Choroid plexus epithelial cell (primary cell): Measurements from ENCODE around the gene ADAMTS19.
"Not testable (repeated sequence)": the region's sequence is repeated elsewhere in the genome, so short reads cannot be mapped to it uniquely, and the experiment has no call there.

Experiments used
- DNase-seq: peaks from one replicate; pipeline ENCODE4 v3.0.0-alpha.2; 2010; ENCODE audit warnings: low read depth
- H3K4me3 ChIP-seq: 2 replicates; pipeline ENCODE4 v1.5.1; 2011; ENCODE audit warnings: low read depth, mild to moderate bottlenecking, control low read depth, low read length, moderate library complexity
- TF ChIP-seq, protein P1 (sequence below): conservative IDR thresholded peaks from 2 replicates; pipeline ENCODE4 v1.5.1; 2011; ENCODE audit warnings: low read depth, mild to moderate bottlenecking, control low read depth, inconsistent platforms, low read length, moderate library complexity

ADAMTS19 gene

GRCh38 chr5:129459777-129460671 lies at the start of gene ADAMTS19:
ADAMTS19 (plus strand) TSS chr5:129460298; CDS start chr5:129460392, 94 bp downstream.
- H3K4me3 ChIP-seq = peak within 1 kb of the TSS; percentile 44
- DNase-seq = peak; percentile 52
- TF ChIP-seq, protein P1, sequence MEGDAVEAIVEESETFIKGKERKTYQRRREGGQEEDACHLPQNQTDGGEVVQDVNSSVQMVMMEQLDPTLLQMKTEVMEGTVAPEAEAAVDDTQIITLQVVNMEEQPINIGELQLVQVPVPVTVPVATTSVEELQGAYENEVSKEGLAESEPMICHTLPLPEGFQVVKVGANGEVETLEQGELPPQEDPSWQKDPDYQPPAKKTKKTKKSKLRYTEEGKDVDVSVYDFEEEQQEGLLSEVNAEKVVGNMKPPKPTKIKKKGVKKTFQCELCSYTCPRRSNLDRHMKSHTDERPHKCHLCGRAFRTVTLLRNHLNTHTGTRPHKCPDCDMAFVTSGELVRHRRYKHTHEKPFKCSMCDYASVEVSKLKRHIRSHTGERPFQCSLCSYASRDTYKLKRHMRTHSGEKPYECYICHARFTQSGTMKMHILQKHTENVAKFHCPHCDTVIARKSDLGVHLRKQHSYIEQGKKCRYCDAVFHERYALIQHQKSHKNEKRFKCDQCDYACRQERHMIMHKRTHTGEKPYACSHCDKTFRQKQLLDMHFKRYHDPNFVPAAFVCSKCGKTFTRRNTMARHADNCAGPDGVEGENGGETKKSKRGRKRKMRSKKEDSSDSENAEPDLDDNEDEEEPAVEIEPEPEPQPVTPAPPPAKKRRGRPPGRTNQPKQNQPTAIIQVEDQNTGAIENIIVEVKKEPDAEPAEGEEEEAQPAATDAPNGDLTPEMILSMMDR = no peak

DNA sequence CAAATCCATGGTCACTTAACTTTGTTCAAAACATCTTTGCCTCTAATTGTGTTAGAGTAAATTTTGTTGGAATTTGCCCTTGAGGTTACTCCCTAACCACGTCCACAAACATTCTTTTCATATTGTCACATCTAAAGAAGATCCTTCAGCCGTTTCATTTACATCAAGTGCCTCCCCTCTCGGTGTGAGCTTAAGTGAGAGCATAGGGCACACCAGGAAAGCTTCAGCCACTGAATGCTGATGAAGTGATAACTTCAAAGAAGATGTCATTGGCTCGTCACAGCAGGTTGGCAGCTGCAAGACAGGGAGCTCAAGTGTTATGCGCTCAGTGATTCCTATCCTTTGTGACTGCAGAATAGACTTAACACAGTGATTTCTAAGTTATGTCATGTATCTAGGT lies 49.6 kb upstream of the ADAMTS19 start:
- no peak for DNase-seq
- H3K4me3 ChIP-seq = no peak overlapping the region
- TF ChIP-seq, protein P1 = no peak

- TF ChIP-seq, protein P1 = no peak
- DNase-seq = no peak
- no peak overlapping the region for H3K4me3 ChIP-seq
These were observed 47.4 kb upstream of the ADAMTS19 start for GRCh38 chr5:129412721-129413120.

GRCh38 chr5:129413570-129413969 lies 46.5 kb upstream of the ADAMTS19 start:
- TF ChIP-seq, protein P1 = no peak
- no peak for DNase-seq

DNA sequence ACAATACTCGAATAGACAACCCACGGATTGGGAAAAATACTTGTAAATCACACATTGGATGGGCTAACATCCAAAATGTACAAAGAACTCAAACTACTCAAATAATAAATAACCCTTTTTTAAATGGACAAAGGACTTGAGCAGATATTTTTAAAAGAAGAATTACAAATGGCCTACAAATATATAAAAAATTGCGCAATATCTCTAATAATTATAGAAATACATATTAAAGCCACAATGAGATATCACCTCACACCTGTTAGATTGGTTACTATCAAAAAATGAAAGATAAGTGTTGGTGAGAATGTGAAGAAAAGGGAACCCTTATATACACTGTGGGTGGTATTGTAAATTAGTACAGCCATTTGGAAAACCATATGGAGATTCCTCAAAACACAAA lies 40.8 kb upstream of the ADAMTS19 start:
- no peak overlapping the region for H3K4me3 ChIP-seq
- no peak for DNase-seq
- TF ChIP-seq, protein P1 = no peak

More at GRCh38 chr5:129413570-129413969, 46.5 kb upstream of the ADAMTS19 start:
- no peak overlapping the region for H3K4me3 ChIP-seq

DNA sequence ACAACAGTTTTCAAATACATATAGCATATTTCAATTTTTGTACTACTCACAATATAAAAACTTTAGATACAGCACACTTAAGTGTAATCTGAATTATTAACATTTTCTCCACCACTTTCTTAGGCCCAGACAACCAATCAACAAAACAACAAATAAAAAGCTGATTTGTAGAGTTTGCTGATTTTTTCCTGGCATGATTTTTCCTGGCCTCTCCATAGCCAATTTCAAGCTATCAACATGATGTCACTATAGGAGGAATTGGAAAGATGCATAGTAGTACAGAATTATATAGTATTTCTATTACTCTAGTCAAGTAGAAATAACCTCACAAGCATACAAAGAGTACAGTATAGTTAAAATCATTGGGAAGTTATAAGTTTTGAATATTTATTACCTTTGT lies 35.1 kb upstream of the ADAMTS19 start:
- TF ChIP-seq, protein P1 = no peak
- no peak for DNase-seq

GRCh38 chr5:129426071-129426470 lies 34.0 kb upstream of the ADAMTS19 start:
- DNase-seq = no peak
- TF ChIP-seq, protein P1 = no peak
- H3K4me3 ChIP-seq = no peak overlapping the region

More for the DNA sequence above, 35.1 kb upstream of the ADAMTS19 start:
- H3K4me3 ChIP-seq = no peak overlapping the region

- not testable (repeated sequence) for H3K4me3 ChIP-seq
These were observed 31.5 kb upstream of the ADAMTS19 start for GRCh38 chr5:129428636-129429035.

More at GRCh38 chr5:129428636-129429035, 31.5 kb upstream of the ADAMTS19 start:
- DNase-seq = not testable (repeated sequence)
